ENCODE measurements around the gene AZIN2. TPM values are rescaled to one million over a fixed set of nuclear protein-coding genes. Genes with fewer than 3 reads are reported as not detected.

AZIN2 gene
- total and polyA plus RNA-seq, 2 of the 8 experiments (the other 6 are each of a cell fraction or from before 2014, with no cell fraction given), result 0.22 to 0.91 TPM

- H3K4me1 ChIP-seq (replicated peaks in 1 of 4; ENCODE audit: control insufficient read depth in 3 of 4, insufficient read depth in 4 of 4, low read length in 3 of 4), result peaks cover 0 to 3% (median under 1%) of the 10 kb centered on the region in 4 experiments; a peak in 2 of 7 replicates
- POLR2A ChIA-PET (ENCODE audit: partially characterized antibody), result interaction anchor here (0.7 to 1.4 kb wide), 4 partner anchors 12 to 270 kb away, joined by 3 read pairs; partner anchors contain the start of genes RNF19B and YARS1
- no peak overlapping the region for H2BK20ac ChIP-seq (ENCODE audit: low read length)
- H2AK5ac ChIP-seq (ENCODE audit: low read depth, low read length), result no peak overlapping the region
- FAIRE-seq, result peak; percentile 24
- no peaks in the 10 kb centered on the region for H3K79me2 ChIP-seq (ENCODE audit: control insufficient read depth in 1 of 2, insufficient read depth in 2 of 2, low read length in 2 of 2)
- H3K27me3 ChIP-seq (replicated peaks in 1 of 4; ENCODE audit: control insufficient read depth in 3 of 4, extremely low read depth in 1 of 4, insufficient read depth in 3 of 4, low read length in 3 of 4), result peaks cover 10 to 40% (median 31%) of the 10 kb centered on the region in 4 experiments
- H2BK15ac ChIP-seq (ENCODE audit: low read length), result no peak overlapping the region
- no peak overlapping the region for H3K4ac ChIP-seq (replicated peaks; ENCODE audit: insufficient read length, low read depth, low read length)
- peak; percentile 41 to 81 for DNase-seq (ENCODE audit: low read depth in 1 of 2, low spot score in 2 of 2)
- peaks cover under 1% of the 10 kb centered on the region; the same call in 1 of the 2 replicates for H3K23me2 ChIP-seq (ENCODE audit: low read depth, low read length)
- H4K8ac ChIP-seq (ENCODE audit: extremely low read depth, insufficient read depth, low read length), result no peak overlapping the region
- CTCF ChIA-PET (ENCODE audit: partially characterized antibody), result interaction anchor here (0.6 to 8.4 kb wide), 32 partner anchors 9 to 769 kb away, joined by 3 to 77 read pairs (median 4); partner anchors contain the start of gene RNF19B
- H4K20me1 ChIP-seq (replicated peaks in 1 of 2; ENCODE audit: control insufficient read depth in 1 of 2, insufficient read depth in 2 of 2, low read length in 2 of 2), result no peaks in the 10 kb centered on the region
- H2AFZ ChIP-seq (ENCODE audit: low read length), result no peak overlapping the region
- no peak overlapping the region for H4K91ac ChIP-seq (replicated peaks; ENCODE audit: insufficient read length, low read length)
- H3K9ac ChIP-seq (replicated peaks in 1 of 4; ENCODE audit: extremely low read depth in 1 of 4, low read depth in 3 of 4, low read length in 3 of 4), result no peak overlapping the region
- H3K4me3 ChIP-seq (ENCODE audit: extremely low read depth in 1 of 4, insufficient read depth in 2 of 4, low read depth in 3 of 4, low read length in 4 of 4), result no peak overlapping the region
- H3K18ac ChIP-seq (ENCODE audit: extremely low read depth, low read length), result no peak overlapping the region
- 36% methylated on average over 12 of the region's 12 CpGs; no CpG with 5 or more reads in 1 of the 2 experiments for WGBS, 2 experiments (ENCODE audit: extremely low coverage in 1 of 2, insufficient coverage in 1 of 2, insufficient read length in 1 of 2, insufficient replicate concordance in 2 of 2, low coverage in 1 of 2, low lambda C conversion rate in 2 of 2, missing lambda C conversion rate in 1 of 2)
- no peak overlapping the region for H3K14ac ChIP-seq (ENCODE audit: insufficient read length)
- no peak overlapping the region for H3K56ac ChIP-seq (replicated peaks; ENCODE audit: insufficient read length, low read depth, low read length)
- H3K4me2 ChIP-seq (ENCODE audit: insufficient read depth in 1 of 2, low read depth in 2 of 2, low read length in 2 of 2), result no peak overlapping the region
- no peak overlapping the region for H3K23ac ChIP-seq (ENCODE audit: insufficient read length)
- no peaks in the 10 kb centered on the region for H3K36me3 ChIP-seq (ENCODE audit: control insufficient read depth in 2 of 4, insufficient read depth in 4 of 4, low read length in 3 of 4)
- no peak overlapping the region for H4K5ac ChIP-seq (ENCODE audit: insufficient read length, low read depth, low read length)
- no peak overlapping the region for H2BK5ac ChIP-seq (ENCODE audit: low read depth, low read length)
- no peak overlapping the region for H3K27ac ChIP-seq (ENCODE audit: low read depth, low read length)
- H3K79me1 ChIP-seq (ENCODE audit: low read depth, low read length), result no peaks in the 10 kb centered on the region
- H3K9me3 ChIP-seq (ENCODE audit: insufficient read depth in 2 of 2, low read depth in 1 of 2, low read length in 1 of 2), result no peaks in the 10 kb centered on the region
- H2BK12ac ChIP-seq (ENCODE audit: low read depth, low read length), result no peak overlapping the region
- H2BK120ac ChIP-seq (replicated peaks; ENCODE audit: low read depth, low read length), result no peak overlapping the region
- TF ChIP-seq SIN3A (conservative IDR thresholded peaks at IDR 0.05 in 1 of 2, IDR thresholded peaks at IDR 0.05 in 1 of 2; ENCODE audit: low read depth in 1 of 2, low read length in 2 of 2) (0 out of 4 replicates have a peak, but pooled peaks of 1 of the 2 experiments have one; percentile 43), ATF3 (IDR thresholded peaks at IDR 0.05; ENCODE audit: insufficient read depth, low read depth, low read length) (peak; percentile 36; the same call in 1 of the 2 replicates), RFX5 (IDR thresholded peaks at IDR 0.05; ENCODE audit: borderline replicate concordance, low read depth, low read length) (no peak), RBBP5 (IDR thresholded peaks at IDR 0.05; ENCODE audit: borderline replicate concordance, low read depth, low read length) (no peak), SAP30 (IDR thresholded peaks at IDR 0.05; ENCODE audit: insufficient read depth, insufficient replicate concordance, low read length) (no peak), TBP (IDR thresholded peaks at IDR 0.05; ENCODE audit: low read depth, low read length) (no peak)
Observed at GRCh38 chr1:33086384-33086850, 5.5 kb downstream of the AZIN2 start.

Measured in H1 (cell line).